ENCODE results near the gene E2F6. TPM values are rescaled to one million over a fixed set of nuclear protein-coding genes. Genes with fewer than 3 reads are reported as not detected.

Gene E2F6
- total RNA-seq, 4 donors from 2014 or later = 15.6 to 20.1 (median 19.6) TPM

GRCh38 chr2:11490194-11490593, 24.2 kb upstream of the E2F6 start:
- H3K27ac ChIP-seq = no peak overlapping the region

DNA sequence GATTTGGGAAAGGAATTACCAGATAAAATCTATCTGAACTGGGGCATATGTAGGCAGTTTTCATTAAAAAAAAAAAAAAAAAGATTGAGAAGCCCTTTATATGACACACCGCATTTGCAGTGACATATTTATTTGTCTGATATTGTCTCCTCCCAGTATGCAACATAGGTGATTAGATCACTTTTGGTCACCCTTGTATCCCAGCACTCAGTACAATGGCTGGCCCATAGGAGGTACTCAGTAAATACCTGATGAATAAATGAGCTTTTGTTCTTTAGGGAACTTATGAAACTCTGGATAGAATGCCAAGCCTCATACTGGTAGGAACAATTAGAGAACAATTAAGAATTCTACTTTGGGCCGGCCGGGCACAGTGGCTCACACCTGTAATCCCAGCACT, 22.8 kb upstream of the E2F6 start:
- WGBS, 2 donors (ENCODE audit: low coverage in 1 of 2) = 58% methylated on average over 3 of the region's 3 CpGs; no CpG with 5 or more reads in 1 of the 2 donors
- Histone ChIP-seq H3K9me3 (peaks cover 0 to 8% (median 0%) of the 10 kb centered on the region in 3 donors), H3K27ac (no peak overlapping the region), H3K4me3 (no peak overlapping the region), H3K36me3 (no peaks in the 10 kb centered on the region), H3K27me3 (peaks cover 46% of the 10 kb centered on the region), H3K4me1 (no peaks in the 10 kb centered on the region)
- TF ChIP-seq POLR2A (IDR thresholded peaks at IDR 0.05) = no peak
- TF ChIP-seq EP300 (IDR thresholded peaks at IDR 0.05) = no peak
- TF ChIP-seq POLR2AphosphoS5 (IDR thresholded peaks at IDR 0.05) = no peak
- TF ChIP-seq, protein P1, sequence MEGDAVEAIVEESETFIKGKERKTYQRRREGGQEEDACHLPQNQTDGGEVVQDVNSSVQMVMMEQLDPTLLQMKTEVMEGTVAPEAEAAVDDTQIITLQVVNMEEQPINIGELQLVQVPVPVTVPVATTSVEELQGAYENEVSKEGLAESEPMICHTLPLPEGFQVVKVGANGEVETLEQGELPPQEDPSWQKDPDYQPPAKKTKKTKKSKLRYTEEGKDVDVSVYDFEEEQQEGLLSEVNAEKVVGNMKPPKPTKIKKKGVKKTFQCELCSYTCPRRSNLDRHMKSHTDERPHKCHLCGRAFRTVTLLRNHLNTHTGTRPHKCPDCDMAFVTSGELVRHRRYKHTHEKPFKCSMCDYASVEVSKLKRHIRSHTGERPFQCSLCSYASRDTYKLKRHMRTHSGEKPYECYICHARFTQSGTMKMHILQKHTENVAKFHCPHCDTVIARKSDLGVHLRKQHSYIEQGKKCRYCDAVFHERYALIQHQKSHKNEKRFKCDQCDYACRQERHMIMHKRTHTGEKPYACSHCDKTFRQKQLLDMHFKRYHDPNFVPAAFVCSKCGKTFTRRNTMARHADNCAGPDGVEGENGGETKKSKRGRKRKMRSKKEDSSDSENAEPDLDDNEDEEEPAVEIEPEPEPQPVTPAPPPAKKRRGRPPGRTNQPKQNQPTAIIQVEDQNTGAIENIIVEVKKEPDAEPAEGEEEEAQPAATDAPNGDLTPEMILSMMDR (IDR thresholded peaks at IDR 0.05) = no peak
- ATAC-seq = no peak

More at GRCh38 chr2:11490194-11490593, 24.2 kb upstream of the E2F6 start:
- TF ChIP-seq, protein P1 (IDR thresholded peaks at IDR 0.05) = no peak
- TF ChIP-seq POLR2A (IDR thresholded peaks at IDR 0.05) (no peak), EP300 (IDR thresholded peaks at IDR 0.05) (no peak), POLR2AphosphoS5 (IDR thresholded peaks at IDR 0.05) (no peak)
- Histone ChIP-seq H3K9me3 (peaks cover 0 to 8% (median 0%) of the 10 kb centered on the region in 3 donors), H3K4me1 (no peaks in the 10 kb centered on the region), H3K27me3 (peaks cover 42% of the 10 kb centered on the region), H3K36me3 (no peaks in the 10 kb centered on the region), H3K4me3 (no peak overlapping the region)
- 85 to 100% methylated on average over 3 to 5 of the region's 5 CpGs for WGBS, 2 donors (ENCODE audit: low coverage in 1 of 2)
- no peak for ATAC-seq

DNA sequence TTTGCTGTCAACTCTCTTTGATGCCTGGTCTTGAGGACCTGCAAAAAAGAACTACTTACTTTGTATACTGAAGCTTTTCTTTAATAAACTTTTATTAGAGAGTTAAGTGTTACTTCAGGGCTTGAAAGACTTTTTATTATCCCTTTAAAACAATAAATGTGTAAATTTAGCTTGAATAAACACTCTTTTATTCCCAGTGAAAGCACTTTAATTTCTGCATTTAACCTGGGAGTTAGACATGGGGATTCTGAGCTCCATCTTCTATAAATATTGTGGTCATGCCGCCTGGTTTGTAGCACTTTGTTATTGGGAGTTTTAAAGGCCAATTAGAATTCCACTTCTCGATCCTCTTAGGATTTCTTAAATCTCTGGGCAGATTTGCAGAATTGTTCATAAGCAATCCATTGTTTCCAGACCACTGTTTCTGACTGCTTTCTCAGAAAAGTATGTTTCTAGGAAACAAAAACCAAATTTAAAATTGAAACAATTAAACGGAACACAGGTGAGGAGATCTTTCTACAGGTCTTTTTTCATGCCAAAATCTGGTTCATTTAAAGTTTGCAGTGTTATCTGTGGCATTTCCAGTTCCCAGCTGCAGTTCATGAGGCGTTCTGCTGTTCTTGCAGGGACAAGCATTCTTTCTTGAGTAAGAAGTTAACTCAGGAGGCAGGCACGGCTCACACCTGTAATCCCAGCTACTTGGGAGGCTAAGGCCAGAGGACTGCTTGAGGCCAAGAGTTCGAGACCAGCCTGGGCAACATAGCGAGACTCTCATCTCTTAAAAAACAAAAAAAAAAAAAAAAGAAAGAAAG, 18.1 kb upstream of the E2F6 start:
- H3K27ac ChIP-seq = no peak overlapping the region
- H3K9me3 ChIP-seq = no peaks in the 10 kb centered on the region
- WGBS, 2 donors (ENCODE audit: low coverage in 1 of 2) = 40 to 58% methylated on average over 5 to 6 of the region's 7 CpGs
- peaks cover 76% of the 10 kb centered on the region for H3K27me3 ChIP-seq
- ATAC-seq = no peak
- TF ChIP-seq EP300 (IDR thresholded peaks at IDR 0.05) (no peak), POLR2AphosphoS5 (IDR thresholded peaks at IDR 0.05) (no peak), POLR2A (IDR thresholded peaks at IDR 0.05) (no peak)
- TF ChIP-seq, protein P1 (IDR thresholded peaks at IDR 0.05) = no peak
- peaks cover 0 to 19% (median 8%) of the 10 kb centered on the region in 3 donors for H3K4me1 ChIP-seq
- peak overlapping the region in 1 of 2 donors; percentile 67 for H3K4me3 ChIP-seq
- H3K36me3 ChIP-seq = no peaks in the 10 kb centered on the region

DNA sequence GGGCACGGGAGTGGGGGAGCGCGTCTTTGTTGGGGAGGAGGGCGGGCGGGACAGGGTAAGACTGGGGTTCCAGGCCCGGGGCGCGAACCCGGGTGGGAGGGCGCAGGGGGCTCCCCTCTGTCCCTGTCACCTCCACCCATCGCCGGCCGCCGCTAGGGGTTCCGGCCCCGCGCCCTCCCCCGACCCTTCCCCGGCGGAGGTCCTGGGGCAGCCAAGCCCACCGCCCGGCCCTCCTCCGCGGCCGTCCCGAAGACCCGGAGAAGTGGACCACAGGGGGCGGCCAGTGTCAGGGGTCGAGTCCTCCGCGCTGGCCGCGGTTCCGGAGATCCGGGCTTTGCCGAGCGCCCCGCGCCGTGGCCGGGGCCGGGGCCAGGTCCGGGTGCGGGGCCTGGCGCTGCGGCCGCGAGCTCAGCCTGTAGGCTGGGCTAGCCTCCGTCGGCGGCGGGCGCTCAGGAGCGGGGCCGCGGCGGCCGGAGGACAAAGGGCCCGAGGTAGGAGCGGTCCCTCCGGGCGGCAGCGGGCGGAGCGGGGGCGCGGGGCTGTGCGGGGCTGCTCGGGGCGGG, 16.6 kb upstream of the E2F6 start:
- Histone ChIP-seq H3K4me1 (peaks cover 0 to 19% (median 8%) of the 10 kb centered on the region in 3 donors), H3K4me3 (peak overlapping the region; percentile 5 to 67), H3K27me3 (peaks cover 67% of the 10 kb centered on the region), H3K36me3 (no peaks in the 10 kb centered on the region), H3K27ac (peak overlapping the region in 3 of 4 donors; percentile 38 to 69 (median 58)), H3K9me3 (no peaks in the 10 kb centered on the region)
- TF ChIP-seq EP300 (IDR thresholded peaks at IDR 0.05) = no peak
- TF ChIP-seq, protein P1 (IDR thresholded peaks at IDR 0.05) = peak in 1 of 4 experiments; percentile 6
- TF ChIP-seq POLR2A (IDR thresholded peaks at IDR 0.05) = peak in 1 of 2 donors; percentile 28
- no peak for TF ChIP-seq POLR2AphosphoS5 (IDR thresholded peaks at IDR 0.05)
- no CpG with 5 or more reads among the region's 70 CpGs for WGBS, 2 donors (ENCODE audit: low coverage in 1 of 2)
- ATAC-seq = peak; percentile 52

Data from gastroesophageal sphincter (tissue), 4 donors.